HG02798 (cell line): Measurements from ENCODE around the gene SEC61A1.
A peak's percentile ranks its signal among the peaks of the same experiment; 100 is the strongest.

ENCODE experiments used
- ATAC-seq: cut with Tn5 transposase; IDR thresholded peaks from one replicate; pipeline ENCODE4 v1.9.1; 2021; ENCODE audit warnings: mild to moderate bottlenecking; ENCODE audit not compliant: unreplicated experiment, poor library complexity

SEC61A1 gene

DNA sequence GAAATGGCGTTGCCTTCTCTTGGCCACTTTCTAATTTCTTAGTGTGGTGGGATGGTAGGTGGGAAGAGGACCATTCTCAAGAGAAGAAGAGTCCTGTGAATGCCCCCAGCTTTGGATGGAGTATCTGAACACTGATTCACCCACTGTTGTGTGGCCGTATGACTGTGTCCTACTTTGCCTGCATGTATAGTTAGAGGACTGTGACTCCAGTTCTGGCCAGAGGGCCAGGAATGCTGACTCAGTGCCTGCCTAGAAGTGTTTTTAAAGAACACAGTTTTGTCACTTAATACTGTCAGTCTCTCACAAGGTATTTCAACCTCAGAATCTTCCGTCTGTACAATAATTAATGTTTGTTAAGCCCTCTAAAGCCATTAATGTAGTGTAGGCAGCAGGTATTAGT is 2.1 kb downstream of the SEC61A1 start:
- no peak for ATAC-seq

DNA sequence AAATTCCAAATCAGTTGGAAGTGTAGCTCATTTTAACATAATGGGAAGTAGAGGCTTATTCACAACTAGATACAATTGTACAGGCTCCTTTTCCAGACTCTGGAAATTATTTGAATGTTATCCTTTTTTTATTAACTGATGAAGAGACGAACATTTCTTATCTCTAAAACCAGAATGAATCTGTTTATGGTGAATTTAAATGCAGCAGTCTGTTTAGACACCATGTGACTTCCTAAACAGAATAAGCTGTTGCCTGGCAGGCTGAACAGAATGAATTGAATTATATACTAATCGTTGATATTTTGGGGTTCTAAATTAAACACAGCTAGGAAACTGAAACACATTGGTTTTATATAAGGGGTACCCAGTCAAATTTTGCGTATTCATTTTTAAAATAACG is 4.0 kb downstream of the SEC61A1 start:
- ATAC-seq = no peak

DNA sequence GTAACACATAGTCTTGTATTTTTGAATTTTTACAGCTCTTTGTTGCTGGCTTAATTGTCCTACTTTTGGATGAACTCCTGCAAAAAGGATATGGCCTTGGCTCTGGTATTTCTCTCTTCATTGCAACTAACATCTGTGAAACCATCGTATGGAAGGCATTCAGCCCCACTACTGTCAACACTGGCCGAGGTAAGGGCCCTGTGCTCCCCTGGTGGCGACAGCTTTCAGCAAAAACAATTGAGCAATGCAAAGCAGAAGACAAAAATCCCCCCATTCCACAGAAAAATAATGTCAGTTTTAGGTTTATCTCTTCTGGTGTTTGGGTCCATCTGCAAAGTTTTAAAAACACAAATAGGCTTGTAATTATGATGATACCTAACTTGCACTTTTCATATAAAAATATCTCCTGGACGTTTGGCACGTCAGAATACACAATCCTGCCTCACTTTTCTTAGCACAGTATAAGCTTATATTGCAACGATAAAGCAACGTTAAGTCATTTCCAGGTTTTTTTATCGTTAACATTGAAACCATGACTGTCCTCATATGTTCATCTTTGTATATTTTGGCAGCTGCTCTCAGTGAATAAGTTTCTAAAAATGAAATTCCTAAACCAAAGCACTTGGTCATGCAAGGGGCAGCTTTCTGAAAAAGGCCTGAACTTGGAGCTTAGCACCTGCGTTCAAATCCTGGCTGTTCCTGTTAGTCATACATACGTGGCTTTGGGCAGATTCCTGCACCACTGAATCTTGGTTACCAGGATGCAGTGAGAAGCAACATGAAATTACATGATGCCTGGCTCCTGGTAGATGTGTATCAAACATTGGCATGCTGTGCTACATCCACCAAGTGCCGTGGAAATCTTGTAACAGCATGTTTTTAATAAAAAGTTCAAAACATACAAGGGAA is 8.5 kb downstream of the SEC61A1 start:
- no peak for ATAC-seq

DNA sequence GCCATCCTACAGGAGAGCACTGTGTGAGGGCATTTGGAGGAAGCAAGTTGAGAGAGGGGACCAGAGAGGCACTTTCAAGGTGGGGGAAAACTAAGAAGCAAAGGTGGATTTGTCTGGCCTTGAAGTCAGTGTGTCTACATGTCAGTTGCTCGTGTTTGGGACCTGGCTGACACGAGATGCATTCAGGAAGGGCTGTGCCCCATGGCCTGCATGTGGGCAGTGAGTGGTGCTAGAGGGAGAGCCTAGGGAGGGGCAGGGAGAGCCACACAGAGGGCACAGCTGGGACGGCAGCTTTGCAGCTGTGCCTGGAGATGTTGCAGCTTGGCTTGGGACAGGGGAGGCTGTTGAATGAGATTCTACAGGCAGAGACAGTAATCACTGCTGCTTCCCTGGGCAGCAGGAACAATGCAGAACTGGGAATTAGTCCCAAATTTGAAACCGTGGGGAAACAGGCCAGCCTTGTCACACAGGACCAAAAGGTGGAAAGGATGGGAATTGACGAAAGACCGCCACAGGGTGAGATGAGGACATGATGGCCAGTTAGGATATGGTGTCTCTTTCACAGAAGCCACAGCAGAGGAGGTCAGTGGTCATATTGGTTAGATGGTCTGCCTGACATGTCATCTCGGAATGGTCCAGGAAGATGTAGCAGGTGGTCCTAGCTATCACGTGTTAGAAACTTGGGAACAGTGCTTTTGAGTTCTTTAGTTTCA is 10.0 kb downstream of the SEC61A1 start:
- no peak for ATAC-seq

DNA sequence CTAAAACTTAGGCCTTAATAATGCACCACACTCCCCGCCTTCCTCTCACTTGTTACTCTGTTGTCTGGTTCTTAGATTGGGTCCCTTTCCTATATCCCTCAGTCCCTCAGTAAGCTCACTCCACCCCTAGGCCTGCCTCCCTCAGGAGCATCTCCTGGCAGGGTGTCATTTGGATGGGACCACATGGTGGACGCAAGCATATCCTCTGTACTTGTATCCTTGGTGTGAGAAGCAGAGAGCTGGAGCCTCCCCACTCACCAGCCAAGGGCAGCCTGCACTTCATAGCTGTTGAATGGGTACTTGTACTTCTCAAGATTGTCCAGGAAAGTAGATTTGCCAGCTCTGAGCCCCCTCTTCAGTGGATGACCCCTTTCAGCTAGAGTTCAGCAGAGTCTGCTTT is 11.6 kb downstream of the SEC61A1 start:
- ATAC-seq = no peak

DNA sequence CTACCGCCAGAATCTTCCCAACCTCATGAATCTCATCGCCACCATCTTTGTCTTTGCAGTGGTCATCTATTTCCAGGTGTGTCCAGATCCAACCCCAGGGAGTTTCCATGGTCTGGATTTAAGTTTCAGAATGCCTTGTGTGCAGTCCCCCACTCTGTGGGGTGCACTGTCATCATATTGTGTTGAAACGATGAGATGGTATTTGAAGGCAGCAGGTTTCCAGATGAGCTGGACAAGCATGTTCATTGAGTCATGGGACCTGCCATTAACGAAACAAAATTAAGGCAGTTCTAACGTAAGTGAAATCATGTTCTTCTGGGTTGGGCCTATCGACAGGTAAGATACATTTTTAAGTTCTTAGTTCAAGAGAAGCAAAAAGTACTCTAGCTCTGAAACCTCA is 12.7 kb downstream of the SEC61A1 start:
- ATAC-seq = no peak

DNA sequence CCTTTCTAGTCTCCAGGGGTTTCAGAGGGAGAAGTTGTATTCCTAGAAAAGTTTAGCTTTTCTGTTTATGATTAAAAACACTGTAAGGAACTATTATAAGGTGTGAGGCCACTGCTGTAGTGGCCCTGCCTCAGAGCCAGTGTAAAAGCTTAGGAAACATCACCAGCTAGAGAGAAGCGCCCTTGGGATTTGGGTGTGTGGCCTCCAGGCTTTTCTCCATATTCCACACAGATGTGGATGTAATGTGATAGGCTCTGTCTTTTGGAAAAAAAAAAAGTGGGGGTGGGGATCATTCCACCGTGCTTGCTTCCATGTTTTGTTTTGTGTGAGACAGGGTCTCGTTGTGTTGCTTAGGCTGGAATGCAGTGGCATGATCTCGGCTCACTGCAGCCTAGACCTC is 13.9 kb downstream of the SEC61A1 start:
- no peak for ATAC-seq

DNA sequence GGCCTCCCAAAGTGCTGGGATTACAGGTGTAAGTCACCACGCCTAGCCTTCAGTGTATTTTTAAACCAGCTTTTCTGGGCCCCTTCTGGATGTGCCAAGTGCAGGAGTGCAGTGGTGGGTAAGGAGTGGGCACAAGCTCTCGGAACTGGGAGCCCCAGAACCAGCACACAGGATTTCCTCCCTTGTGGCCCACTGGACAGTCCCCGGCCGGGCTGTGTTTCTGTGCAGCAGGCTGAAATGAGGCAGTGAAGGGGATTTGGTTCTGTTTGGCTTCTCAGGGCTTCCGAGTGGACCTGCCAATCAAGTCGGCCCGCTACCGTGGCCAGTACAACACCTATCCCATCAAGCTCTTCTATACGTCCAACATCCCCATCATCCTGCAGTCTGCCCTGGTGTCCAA is 14.4 kb downstream of the SEC61A1 start:
- no peak for ATAC-seq

DNA sequence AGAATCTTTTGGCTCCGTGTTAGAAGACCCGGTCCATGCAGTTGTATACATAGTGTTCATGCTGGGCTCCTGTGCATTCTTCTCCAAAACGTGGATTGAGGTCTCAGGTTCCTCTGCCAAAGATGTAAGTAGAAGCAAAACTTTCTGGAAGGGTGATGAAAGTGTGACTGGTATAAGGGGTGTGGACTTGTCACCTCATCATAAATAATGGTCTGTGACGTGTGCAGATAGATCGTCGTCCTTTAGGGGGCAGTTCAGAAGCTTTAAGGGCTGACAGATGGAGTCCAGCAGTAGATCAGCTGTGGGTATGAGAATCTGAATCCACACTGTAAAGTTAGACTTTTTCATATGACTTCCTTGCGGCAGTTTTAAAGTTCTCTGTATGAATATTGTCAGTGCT is 15.3 kb downstream of the SEC61A1 start:
- no peak for ATAC-seq

DNA sequence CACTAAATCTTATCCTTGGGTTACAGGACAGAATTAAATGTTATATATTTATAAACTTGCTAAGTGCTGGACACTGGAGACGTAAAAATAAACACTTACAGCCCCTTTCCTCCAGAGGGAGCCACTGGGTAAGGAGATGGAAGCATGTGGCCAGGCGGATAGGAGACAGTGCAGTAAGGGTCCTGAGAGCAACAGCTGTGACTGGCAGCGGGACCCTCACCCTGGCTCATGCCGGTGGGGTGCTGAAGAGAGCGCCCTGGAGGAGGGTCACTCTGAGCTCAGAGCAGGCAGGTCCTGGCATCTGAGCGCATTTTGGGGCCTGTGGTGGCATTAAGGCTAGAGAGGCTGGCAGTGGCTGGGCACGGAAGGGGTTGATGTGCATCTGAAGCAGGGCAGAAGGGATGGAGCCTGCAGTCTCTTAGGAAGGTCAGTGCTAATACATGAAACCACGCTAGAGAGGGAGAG is 16.0 kb downstream of the SEC61A1 start:
- ATAC-seq = no peak

DNA sequence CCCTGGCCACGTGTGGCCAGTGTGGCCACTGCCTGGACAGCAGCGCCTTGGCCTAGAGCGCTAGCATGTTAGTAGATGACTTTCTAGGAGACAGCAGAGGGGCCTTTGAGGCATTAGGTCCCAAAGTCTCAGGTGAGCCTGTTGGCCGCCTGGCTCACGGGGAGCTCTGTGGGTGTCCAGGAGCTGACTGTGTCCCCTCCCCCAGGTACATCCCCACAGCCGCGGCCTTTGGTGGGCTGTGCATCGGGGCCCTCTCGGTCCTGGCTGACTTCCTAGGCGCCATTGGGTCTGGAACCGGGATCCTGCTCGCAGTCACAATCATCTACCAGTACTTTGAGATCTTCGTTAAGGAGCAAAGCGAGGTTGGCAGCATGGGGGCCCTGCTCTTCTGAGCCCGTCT is 17.0 kb downstream of the SEC61A1 start:
- ATAC-seq = no peak

DNA sequence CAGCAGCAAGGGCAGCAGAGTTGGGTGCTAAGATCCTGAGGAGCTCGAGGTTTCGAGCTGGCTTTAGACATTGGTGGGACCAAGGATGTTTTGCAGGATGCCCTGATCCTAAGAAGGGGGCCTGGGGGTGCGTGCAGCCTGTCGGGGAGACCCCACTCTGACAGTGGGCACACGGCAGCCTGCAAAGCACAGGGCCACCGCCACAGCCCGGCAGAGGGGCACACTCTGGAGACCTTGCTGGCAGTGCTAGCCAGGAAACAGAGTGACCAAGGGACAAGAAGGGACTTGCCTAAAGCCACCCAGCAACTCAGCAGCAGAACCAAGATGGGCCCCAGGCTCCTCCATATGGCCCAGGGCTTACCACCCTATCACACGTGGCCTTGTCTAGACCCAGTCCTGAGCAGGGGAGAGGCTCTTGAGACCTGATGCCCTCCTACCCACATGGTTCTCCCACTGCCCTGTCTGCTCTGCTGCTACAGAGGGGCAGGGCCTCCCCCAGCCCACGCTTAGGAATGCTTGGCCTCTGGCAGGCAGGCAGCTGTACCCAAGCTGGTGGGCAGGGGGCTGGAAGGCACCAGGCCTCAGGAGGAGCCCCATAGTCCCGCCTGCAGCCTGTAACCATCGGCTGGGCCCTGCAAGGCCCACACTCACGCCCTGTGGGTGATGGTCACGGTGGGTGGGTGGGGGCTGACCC is 18.8 kb downstream of the SEC61A1 start:
- ATAC-seq = no peak

DNA sequence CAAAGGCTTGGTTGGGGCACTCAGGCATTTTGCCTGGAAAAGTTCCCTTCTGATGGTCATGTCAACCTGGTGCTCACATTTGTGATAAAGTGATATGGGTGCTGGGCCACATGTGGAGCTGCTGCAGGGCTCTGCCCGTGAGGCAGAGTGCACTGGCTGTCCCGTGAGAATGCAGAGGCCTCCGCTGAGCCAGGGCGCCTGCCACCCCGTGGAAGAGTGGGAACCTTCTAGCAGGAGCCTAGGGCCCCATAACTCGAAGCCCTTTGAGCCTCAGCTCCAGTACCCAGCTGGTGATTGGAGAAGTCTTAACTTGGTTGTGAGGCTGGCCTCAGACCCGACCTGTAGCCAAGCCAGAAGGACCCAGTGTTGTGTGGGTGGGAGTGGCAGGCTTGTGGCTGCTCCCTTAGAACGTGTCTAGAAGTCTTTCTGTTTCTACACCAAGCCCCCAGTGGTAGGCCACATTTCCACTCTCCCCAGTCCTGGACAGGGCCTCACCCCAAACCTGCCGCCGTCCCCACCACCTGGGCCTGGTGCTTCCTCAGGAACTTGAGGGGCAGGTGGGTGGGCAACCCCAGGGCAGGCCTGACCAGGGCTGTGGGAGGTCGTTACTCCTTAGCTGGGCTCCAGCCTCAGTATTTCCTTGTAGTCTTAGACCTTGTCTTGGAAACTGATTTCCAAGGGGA is 19.7 kb downstream of the SEC61A1 start:
- no peak for ATAC-seq

DNA sequence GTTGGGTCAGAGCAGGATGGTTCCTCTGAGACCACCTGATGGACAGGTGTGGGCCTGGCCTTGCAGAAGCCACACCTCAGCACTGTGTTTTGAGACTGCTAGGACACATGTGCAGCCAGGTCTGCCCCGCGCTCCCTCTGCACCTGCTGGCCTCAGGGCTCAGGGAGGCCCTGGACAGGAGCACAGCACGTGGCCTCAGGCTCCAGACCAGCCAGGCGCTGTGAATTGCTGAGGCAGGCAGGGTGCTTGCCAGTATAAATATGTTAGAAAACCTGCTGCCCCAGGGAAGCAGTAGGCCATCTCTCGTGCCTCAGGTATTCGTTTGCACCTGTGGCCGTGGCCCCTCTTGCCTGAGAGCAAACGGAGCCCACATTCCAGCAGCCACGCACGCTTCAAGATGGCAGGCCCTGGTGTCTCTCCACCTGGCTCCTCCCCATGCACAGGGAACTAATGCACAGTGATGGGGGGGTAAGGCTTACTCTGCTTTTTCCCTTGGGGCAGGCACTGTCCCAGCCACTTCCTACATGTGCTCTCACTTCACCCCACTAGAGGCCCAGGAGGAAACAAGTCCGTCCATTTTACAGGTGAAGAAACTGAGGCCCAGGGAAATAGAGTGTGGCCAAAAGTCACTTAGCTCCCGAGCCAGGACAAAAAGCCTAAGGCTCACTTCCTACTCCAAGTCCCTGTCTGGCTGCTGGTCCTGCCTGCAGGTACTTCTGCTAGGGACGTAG is 20.4 kb downstream of the SEC61A1 start:
- ATAC-seq = no peak

DNA sequence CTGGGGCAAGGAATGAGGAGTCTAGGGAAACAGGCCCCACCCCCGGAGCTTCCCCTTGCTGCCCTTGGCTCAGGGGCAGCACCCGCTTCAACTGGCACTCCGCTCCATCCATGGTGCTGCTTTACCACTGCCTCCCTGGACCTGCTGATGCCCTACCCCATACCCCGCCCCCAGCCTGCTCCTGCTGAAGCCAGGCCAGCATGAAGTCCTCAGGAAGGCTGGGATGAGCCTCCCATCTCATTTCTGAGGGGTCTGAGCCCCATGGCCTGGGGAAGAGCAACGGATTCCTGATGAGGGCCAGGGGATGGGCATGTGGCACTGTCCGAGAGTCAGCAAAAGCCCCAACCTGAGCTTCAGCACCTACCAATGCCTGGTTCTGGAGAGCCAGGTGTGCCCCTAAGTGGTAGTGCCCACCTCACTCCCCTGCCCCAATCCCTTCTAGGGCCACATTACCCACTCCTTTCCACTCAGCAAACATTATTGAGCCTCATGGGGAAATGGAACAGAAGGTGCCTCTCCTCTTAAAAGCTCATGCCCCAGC is 21.0 kb downstream of the SEC61A1 start:
- ATAC-seq = no peak

DNA sequence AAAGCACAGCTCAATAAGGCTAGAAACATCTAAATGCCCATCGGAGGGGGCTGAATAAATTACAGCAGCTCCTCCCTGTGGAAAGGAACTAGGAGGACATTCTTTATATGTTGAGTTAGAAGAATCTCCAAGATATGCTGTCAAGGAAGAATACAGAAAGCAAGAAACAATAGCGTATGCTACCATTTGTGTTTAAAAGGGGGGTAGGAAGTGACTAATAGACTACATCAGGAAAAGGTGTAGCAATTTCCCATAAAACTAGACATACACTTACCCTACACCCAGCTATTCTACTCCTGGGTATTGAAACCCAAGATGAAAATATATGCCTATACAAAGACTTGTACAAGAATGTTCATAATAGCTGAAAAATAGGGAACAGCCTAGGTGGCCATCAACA is 21.6 kb downstream of the SEC61A1 start:
- no peak for ATAC-seq

DNA sequence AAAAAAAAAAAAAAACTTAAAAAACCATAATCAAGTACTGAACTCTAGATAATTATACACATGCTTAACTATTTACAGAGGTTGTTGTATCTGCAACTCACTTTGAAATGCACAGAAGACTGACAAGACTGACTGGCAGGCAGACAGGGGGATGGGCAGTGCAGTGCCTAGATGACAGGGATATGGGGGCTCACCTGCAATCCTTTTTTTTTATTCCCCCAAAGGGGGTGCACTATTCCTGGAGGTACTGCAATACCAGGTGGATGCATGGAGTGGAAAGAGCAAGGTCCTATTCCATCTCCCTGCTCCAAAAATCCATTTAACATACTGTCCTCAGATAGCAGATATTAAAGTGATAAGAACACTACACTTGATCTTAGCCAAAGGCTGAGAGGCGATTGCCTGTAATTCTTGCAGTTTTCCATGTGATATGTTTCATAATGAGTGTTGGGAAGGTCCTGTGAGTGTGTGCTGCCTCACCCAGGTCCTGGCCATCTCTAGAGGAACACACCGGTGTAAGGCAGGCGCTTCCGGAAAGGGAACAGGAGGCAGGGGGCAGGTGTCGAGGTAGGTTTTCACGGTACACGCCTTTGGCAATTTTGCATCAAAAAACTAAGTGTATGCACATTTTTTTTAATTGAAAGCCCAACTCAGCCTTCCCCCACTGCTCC is 22.7 kb downstream of the SEC61A1 start:
- ATAC-seq = peak; percentile 4

DNA sequence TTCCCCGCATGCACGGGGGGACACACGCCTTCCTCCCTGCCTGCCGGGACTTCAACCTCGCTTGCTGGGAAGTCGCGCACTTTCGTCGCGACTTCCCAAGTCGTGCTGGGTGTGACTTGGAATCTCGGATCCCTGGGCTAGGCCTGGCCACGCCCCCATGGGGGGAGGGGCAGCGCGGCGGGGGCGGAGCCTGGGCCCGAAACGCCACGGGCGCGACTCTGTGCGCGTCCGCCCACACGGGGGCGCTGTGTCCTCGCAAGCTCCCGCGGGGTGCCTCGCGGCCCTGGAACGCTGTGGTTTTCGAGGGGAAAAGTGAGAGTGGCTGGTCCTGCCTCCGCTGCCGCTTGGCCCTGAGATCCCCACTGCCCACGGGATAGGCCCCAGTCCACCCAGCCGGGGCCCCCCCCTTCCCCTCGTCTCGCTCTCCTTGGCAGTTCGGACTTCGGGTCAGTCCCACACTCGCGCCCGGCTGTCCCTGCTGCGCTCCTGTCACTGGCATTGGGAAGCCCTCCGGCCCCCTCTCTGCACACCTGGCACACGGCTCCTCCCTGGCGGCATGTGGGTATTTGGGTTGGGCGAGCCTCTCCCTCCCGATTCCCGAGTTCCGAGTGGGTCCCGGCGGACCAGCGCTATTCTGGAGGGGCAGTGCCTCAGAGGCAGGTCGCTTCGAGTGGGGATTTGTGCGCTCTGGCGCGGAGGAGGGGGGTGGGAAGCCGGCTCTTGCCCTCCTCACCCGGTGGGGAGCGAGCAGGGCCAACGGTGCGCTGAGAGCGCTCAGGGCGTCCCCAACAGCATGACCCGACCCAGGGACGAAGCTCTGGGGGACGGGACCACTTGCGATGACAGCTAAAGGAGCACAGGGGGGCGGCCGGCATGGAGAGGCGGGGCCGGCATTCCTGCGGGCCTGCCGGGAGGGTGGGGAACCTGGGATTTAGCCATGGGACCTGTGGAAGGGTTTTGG is 23.6 kb downstream of the SEC61A1 start:
- peak; percentile 71 for ATAC-seq
